Activated CD8-positive, alpha-beta memory T cell treated with anti-CD3 and anti-CD28 coated beads, Interleukin-2, amount 50 U/mL, for 1 hour (primary cell): Measurements from ENCODE around the gene IL20.
"Not testable (repeated sequence)": the region's sequence is repeated elsewhere in the genome, so short reads cannot be mapped to it uniquely, and the experiment has no call there.

Source experiments
- DNase-seq: peaks from one replicate; pipeline ENCODE4 v3.0.0-alpha.2; 2020; ENCODE audit errors: extremely low read depth

IL20 gene

DNA sequence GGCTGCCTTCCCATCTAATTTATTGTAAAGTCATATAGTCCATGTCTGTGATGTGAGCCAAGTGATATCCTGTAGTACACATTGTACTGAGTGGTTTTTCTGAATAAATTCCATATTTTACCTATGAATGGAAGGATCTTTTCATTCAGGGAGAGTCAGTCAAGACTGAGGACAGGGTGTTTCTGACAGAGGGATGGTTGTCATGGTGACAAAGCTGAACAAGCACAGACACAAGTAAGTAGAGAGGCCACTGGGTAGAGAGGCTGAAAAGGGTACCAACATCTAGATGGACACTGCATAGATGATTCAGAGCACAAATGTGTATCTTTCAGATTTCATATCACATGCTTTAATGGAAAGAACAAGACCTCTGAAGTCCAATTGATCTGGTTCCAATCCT is 22.6 kb upstream of the IL20 start:
- no peak for DNase-seq

DNA sequence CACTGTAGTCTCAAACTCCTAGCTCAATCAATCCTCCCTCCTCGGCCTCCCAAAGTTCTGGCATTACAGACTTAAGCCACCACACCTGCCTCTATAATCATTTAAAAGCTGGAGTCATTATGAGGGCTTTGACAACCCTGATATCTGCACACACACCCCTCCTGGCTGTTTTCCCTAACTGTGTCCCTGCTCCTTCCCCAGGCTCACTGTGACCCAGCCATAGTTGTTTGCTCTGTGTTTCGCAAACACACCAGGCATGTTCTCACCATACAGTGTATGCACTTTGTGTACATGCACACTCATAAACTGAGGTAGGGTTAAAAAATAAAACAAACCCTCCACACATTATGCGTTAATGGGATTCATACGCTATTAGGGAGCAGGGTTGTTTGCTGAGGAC is 21.8 kb upstream of the IL20 start:
- no peak for DNase-seq

DNA sequence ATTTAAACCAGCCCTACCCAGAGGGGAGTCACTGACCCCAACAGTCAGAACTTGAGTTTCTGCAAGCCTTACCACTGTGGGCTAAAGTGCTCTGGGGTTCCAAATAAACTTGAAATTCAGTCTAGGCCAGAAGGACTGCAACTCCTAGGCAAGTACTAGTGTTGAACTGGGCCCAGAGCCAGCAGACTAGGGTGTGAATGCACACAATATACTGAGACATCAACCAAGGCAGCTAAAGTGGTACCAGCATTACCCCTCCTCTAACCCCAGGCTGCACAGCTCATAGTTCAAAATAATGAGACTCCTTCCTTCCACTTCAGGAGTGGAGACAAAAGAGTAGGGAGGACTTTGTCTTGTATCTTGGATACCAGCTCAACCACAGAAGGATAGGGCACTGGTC is 18.9 kb upstream of the IL20 start:
- DNase-seq: no peak

DNA sequence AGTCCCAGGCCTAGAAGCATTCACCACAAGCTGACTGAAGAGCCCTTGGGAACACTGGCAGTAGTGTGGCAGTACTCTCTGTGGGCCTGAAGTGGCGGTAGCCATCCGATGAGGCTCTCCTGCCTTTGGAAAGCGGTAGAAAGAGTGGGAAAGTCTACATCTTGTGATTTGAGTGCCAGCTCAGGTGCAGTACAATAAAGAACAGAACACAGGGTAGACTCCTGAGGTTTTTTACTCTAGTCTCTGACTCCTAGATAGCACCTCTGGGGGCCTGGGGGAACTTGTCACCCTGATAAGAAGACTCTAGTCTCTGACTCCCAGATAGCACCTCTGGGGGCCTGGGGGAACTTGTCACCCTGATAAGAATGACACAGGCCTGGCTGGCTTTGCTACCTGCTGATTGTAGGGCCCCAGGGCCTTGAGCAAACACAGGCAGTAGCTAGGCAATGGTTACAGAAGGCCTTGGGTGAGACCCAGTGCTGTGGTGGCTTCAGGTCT is 18.0 kb upstream of the IL20 start:
- DNase-seq: no peak

DNA sequence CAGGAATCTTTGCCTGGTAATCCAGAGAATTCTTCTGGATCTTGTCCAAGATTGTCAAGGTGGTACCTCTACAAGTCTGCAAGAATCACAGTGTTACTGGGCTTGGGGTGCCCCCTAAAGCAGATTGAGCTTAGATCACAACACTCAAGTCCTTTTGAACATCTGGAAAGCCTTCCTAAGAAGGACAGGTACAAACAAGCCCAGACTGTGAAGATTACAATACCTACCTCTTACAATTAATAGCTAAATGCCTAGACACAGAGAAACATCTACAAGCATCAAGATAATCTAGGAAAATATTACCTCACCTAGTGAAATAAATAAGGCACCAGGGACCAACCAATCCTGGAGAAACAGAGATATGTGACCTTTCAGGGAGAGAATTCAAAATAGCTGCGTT is 17.5 kb upstream of the IL20 start:
- DNase-seq: no peak

DNA sequence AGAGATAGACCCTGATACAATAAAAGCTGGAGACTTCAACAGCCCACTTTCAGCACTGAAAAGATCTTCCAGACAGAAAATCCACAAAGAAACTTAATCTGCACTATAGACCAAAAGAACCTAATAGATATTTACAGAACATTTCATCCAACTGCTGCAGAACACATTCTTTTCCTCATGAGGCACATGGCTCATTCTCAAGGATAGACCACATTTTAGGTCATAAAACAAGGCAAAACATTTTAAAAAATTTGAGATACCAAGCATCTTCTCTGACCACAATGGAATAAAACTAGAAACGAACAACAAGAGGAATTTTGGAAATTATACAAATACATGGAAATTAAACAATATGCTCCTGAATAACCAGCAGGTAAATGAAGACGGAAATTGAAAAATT is 15.0 kb upstream of the IL20 start:
- no peak for DNase-seq

DNA sequence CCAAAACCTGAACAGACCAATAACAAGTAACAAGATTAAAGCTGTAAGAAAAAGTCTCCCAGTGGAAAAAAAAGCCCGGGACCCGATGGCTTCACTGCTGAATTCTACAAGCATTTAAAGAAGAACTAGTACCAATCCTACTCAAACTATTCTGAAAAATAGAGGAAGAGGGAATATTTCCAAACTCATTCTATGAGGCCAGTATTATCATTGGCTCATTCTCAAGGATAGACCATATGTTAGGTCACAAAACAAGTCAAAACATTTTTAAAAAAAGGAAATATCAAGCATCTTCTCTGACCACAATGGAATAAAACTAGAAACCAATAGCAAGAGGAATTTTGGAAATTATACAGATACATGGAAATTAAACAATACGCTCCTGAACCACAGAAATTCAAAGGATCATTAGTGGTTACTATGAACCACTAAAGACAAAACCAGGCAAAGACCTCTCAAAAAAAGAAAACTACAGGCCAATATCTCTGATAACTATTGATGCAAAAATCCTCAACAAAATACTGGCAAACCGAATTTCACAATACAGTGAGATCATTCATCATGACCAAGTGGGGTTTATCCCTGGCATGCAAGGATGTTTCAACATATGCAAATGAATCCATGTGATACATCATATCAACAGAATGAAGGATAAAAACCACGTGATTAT is 13.9 kb upstream of the IL20 start:
- no peak for DNase-seq

DNA sequence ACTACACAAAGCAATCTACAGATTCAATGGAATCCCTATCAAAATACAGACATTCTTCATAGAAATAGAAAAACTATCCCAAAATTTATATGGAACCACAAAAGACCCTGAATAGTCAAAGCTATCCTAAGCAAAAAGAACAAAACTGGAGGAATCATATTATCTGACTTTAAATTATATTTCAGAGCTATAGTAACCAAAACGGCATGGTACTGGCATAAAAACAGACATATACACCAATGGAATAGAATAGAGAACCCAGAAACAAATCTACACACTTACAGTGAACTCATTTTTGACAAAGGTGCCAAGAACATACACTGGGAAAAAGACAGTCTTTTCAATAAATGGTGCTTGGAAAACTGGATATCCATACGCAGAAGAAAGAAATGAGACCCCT is 12.8 kb upstream of the IL20 start:
- not testable (repeated sequence) for DNase-seq

DNA sequence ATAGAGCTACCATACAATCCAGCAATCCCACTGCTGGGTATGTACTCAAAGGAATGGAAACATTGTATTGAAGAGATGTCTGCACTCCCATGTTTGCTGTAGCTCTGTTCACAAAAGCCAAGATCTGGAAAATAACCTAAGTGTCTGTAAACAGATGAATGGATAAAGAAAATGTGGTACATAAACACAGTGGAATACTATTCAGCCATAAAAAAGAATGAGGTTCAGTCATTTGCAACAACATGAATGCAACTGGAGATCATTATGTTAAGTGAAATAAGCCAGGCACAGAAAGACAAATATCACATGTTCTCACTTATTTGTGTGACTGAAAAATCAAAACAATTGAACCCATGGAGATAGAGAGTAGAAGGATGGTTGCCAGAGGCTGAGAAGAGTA is 11.7 kb upstream of the IL20 start:
- not testable (repeated sequence) for DNase-seq

DNA sequence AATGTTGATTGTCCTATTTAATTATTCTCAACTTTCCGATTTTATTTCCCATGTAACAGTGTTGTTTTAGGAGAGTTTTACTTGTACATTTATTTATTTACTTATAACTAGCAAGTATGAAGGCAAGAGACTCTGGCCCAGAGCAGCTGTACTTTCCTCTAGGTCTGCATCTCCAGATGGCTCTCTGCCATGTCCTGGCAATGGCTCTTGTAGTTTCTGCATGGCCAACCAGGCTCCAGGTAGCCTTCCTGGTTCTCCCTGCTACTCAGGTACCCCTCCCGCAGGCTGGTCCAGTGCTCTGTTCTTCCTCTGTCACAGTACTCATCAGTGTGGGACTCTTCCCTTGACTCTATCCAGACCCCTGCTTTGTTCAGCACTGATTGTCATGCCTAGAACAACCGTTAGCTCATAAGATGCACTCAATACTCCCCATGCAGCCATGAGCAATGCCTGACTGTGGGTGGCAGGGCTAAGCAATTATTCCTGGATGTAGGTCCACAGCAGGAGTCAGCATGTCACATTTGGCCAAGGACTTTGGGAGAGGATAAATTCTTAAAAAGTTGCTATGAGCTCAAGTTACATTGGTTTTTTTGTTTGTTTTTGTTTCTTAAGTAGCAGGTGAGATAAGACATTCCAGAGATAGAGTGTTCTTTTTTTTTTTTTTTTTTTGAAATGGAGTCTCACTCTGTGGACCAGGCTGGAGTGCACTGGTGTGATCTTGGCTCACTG is 10.9 kb upstream of the IL20 start:
- no peak for DNase-seq

DNA sequence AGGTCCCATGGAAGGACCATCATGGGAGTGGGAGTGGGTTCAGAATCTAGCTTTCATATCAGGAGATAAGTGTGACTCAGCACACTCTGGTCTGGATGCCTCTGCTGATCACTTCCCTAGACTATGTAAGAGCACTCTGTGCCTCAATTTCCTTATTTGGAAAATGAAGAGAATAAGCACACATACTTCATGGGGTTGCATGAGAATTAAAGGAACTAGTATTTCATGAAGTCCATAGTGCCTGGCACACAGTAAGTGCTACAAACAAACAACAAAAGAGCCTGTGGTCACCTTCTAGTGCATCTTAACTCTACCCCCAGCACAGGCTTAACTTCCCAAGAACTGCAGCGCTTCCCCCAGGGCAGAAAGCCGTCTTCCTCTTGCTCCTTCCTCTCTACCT is 9.6 kb upstream of the IL20 start:
- DNase-seq: no peak

DNA sequence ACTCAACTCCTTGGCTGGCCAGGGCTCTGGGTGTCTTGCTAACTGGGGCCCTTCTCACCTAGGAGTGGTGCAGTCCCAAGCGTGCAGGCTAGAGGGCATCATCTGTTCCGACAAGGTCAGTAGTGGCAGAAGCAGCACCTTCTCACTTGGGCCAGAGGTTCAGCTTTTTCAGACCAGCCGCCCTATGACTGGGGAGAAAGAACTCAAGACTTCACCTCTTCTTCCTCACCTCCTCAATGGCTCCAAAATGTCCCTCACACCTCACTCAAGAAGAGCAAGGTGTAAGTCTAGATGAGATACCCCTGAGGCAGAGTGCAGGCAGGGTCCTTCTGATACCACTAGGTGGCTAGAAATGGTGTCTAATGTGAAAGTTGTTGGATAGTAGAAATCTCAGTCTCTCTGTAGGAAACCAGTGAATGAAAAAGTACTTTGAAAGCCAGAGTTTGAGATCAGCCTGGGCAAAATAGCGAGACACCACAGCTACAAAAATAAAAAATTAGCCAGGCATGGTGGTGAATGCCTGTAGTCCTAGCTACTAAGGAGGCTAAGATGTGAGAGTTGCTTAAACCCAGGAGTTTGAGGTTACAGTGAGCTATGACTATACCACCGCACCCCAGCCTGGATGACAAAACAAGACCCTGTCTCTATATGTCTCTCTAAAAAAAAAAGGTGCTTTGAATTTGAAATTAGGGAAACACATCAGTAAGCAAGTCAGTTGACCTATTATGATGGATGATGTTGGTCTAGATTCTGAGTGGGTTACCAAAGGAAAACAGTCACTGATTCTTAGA is 8.6 kb upstream of the IL20 start:
- no peak for DNase-seq

DNA sequence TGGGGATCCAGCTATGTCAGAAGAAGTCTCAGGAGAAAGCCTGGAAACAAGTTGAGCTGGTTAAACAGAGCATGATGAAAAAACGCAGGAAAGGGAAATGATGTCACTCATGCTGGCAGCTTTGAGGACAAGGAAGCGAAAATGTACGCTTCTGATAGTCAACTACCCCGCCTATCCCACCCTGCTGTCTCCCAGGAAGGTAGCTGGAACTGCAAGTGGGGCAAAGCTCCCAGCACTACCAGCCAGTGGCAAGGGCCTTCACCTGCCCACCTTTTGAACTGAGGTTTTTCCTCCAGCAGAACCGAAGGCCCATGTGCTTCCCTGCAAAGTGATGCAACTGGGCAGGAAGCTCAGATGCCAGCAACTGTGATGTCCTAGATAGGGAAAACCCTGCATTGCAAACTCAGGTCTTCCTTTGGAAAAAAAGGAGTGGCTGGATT is 6.3 kb upstream of the IL20 start:
- no peak for DNase-seq

DNA sequence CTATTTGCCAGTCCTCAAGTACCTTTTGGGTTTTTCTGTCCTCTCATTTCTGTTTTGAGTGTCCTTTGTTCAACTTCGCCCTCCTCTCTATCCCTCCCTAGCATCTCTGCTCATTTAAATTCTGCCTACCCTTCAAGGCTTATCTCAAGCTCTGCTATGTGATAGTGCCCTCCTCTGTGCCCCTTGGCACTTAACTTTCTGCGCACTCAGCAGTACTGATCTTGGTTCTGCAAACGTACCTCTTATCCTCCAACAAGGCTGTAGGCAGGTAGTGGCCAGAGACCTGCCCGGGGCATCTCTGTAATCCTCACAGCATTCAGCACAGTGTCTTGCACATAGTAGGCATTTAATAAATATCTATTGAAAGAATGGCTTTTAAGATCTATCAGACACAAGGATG is 5.3 kb upstream of the IL20 start:
- DNase-seq: no peak

DNA sequence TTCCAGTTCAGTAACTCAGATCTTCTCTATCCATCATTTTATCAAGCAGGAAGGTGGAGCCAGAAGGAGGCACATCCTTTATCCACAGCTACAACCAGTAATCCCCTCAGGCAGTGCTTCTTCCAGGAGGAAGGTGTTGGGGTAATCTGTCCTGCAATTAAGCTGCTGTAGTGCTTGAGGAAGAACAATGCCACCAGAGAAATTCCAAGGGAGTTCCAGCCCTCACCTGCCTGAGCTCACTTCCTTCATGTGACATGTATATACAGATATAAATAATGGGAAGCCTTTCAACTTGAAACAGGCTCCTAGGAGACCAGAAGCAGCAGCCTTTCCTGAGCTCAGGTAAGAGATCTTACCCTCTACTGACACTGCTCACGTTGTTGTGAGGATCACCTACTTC is 2.2 kb upstream of the IL20 start:
- DNase-seq: no peak

DNA sequence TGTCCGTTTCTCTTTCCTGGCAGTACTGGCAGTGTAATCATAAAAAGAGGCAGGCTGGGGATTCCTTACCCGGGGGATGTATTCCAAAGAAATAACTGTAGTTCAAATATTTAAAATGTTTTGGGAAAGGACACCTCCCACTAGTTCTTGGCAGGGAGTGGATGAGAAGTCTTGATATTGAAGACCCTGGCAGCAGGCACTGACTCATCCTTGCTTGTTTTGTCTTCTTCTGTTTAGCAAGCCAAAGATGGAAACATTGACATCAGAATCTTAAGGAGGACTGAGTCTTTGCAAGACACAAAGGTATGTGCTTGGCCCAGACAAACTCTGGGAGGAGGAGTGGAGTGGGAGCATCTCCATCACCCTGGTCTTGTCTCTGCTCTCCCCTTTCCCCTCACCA is 639 bp downstream of the IL20 start:
- DNase-seq: no peak

DNA sequence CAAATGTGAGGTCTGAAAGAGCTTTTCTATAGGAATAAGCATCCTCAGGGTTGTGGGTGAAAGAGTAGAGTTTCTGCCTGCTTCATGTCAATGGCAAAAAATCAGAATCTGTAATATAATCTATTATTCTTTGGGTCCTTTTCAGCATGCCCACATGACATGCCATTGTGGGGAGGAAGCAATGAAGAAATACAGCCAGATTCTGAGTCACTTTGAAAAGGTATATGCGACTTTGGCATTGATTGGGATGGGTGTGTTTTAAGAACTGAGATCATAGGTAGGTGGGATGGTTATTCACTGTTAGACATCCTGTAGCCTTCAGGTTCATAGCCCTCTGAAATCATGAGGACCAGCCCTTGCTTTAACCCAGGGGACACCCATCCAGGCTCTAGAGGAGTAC is 1.8 kb downstream of the IL20 start:
- DNase-seq: no peak

DNA sequence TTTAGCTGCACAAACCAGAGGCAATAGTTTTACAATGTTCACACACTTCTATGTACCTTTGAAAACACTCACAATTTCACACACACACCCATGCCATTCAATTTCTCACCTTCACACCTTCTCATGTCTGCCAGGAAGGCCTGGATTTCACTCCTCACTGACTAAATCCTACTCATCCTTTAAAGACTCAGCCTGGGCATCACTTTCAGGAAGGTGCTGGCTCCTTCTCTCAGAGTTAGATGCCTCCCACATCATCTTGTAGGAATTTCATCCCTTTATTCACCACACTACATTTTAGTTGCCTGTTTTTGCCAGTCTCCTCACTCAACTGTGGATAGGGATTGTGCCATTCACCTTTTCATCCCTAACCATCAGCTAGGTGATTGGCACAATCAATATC is 2.3 kb downstream of the IL20 start:
- DNase-seq: no peak

DNA sequence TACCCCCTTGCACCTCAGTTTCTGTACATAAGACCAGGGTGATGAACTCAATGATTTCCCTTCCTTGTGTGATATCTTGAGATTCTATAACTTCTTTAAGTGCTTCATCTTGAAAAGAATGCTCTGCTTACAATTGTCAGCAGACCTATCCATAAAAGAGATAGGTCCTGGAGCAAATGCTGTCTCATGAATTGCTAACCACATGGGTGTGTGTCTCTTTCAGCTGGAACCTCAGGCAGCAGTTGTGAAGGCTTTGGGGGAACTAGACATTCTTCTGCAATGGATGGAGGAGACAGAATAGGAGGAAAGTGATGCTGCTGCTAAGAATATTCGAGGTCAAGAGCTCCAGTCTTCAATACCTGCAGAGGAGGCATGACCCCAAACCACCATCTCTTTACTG is 2.8 kb downstream of the IL20 start:
- DNase-seq: no peak

DNA sequence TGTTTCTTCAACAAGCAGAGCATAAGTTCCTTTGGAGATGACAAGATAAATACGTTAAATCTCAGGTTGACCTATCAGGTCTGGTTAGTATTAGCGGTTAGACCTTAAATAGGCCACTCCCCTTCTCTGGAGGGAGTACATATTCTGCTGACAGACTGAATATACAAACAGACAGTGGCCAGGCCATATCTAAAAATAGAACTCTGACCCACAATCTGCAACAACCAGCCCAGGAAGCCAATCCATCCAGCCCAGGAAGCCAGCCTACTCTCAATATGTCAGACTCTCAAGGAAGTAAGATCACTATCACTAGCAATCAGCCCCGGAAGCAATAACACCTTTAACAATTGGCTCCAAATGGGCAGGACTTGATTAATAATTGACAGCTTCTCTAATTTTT is 6.7 kb downstream of the IL20 start:
- DNase-seq: no peak

DNA sequence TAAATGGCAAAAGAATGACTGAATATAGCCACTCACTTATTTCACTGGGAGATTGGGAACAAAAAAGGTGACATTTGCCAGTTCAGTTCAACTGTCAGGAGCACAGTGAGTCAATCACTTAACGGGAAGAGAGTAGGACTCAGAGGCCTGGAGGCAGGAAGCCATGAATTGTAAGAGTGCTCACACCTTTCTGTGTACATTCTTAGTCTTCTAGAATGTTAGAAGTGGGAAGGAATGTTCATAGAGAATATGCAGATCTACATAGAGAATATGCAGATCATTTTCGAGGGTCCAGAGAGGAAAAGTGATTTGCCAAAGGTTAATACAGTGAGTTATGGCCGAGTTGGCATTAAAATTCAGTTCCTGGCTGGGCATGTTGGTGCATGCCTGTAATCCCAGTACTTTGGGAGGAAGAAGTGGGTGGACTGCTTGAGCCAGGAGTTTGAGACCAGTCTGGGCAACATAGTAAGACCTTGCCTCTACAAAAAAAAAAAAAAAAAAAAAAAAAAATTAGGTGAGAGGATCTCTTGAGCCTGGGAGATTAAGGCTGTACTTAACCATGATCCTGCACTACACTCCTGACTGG is 8.3 kb downstream of the IL20 start:
- DNase-seq: no peak

DNA sequence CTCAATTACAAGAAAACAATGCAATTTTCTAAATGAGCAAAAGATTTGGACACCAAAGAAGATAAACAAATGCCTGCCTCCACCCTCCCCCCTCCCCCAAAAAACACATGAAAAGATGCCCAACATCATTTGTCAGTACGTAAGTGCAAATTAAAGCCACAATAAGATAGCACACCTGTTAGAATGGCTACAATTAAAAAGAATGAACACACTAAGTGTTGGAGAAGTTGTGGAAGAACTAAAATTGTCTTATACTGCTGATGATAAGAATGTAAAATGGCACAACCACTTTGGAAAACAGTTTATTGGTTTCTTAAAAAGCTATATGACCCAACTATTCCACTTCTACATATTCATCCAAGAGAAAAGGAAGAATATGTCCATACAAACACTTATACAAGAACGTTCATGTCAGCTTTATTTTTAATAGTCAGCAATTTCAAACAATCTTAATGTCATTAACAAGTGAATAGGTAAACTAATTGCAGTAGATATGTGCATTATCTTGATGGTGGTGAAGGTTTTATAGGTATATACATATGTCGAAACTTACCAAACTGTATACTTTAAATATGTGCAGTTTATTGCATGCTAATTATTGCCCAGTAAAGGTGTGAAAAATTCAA is 10.4 kb downstream of the IL20 start:
- DNase-seq: no peak
